Fibroblast of skin of left biceps (primary cell): ENCODE data around the gene FBH1.
"Not testable (repeated sequence)": the region's sequence is repeated elsewhere in the genome, so short reads cannot be mapped to it uniquely, and the experiment has no call there.

Source experiments
- DNase-seq, 2 experiments: peaks; one replicate each; pipeline ENCODE4 v3.0.0-alpha.2; 2013; ENCODE audit warnings: low read depth in 2 of 2

The FBH1 gene

GRCh38 chr10:5876181-5876768, 13.8 kb upstream of the FBH1 start:
- peak; percentile 88 to 89 for DNase-seq

- DNase-seq: not testable (repeated sequence)
Measured at GRCh38 chr10:5877041-5877440, 13.0 kb upstream of the FBH1 start.

- DNase-seq: no peak
Measured at GRCh38 chr10:5882961-5883360, 7.1 kb upstream of the FBH1 start.

- no peak for DNase-seq
Measured at GRCh38 chr10:5885619-5886018, 4.4 kb upstream of the FBH1 start.

- DNase-seq: no peak
Measured at GRCh38 chr10:5887029-5887428, 3.0 kb upstream of the FBH1 start.

- no peak for DNase-seq
Measured at GRCh38 chr10:5887641-5888040, 2.4 kb upstream of the FBH1 start.

- DNase-seq: no peak
Measured at GRCh38 chr10:5888351-5888750, 1.7 kb upstream of the FBH1 start.

GRCh38 chr10:5888843-5889623, 1.0 kb upstream of the FBH1 start:
- DNase-seq: no peak

GRCh38 chr10:5890452-5890915, 441 bp downstream of the FBH1 start:
- no peak for DNase-seq

- no peak for DNase-seq
Measured at GRCh38 chr10:5891009-5891408, 966 bp downstream of the FBH1 start.

- no peak for DNase-seq
Measured at GRCh38 chr10:5892007-5892406, 2.0 kb downstream of the FBH1 start.

GRCh38 chr10:5893321-5893720, 3.3 kb downstream of the FBH1 start:
- DNase-seq: no peak

GRCh38 chr10:5894403-5894802, 4.4 kb downstream of the FBH1 start:
- no peak for DNase-seq

- DNase-seq: no peak
Measured at GRCh38 chr10:5894873-5895272, 4.8 kb downstream of the FBH1 start.

- no peak for DNase-seq
Measured at GRCh38 chr10:5895365-5895764, 5.3 kb downstream of the FBH1 start.

- no peak for DNase-seq
Measured at GRCh38 chr10:5895804-5896203, 5.8 kb downstream of the FBH1 start.

- no peak for DNase-seq
Measured at GRCh38 chr10:5896208-5897052, 6.4 kb downstream of the FBH1 start.

- DNase-seq: no peak
Measured at GRCh38 chr10:5897053-5897340, 7.0 kb downstream of the FBH1 start.

- DNase-seq: no peak
Measured at GRCh38 chr10:5897504-5897903, 7.5 kb downstream of the FBH1 start.

GRCh38 chr10:5898163-5898562, 8.1 kb downstream of the FBH1 start:
- no peak for DNase-seq

- no peak for DNase-seq
Measured at GRCh38 chr10:5900247-5900646, 10.2 kb downstream of the FBH1 start.

- no peak for DNase-seq
Measured at GRCh38 chr10:5902511-5903274, 12.7 kb downstream of the FBH1 start.
